Left ventricle myocardium inferior (tissue), 1 donor: ENCODE measurements around the gene MS4A15. TPM values are rescaled to one million over a fixed set of nuclear protein-coding genes. Genes with fewer than 3 reads are reported as not detected.
"Not testable (repeated sequence)": the region's sequence is repeated elsewhere in the genome, so short reads cannot be mapped to it uniquely, and the experiment has no call there.

Source experiments
- DNase-seq: peaks from one replicate; pipeline ENCODE4 v3.0.0-alpha.2; 2020
- H3K27ac ChIP-seq: fragments of 200-600 bp; replicated peaks from 2 replicates; pipeline ENCODE4 v1.8.0; 2021
- H3K27me3 ChIP-seq: fragments of 200-600 bp; 2 replicates; pipeline ENCODE4 v1.8.0; 2021; ENCODE audit warnings: low read depth
- H3K36me3 ChIP-seq: fragments of 200-600 bp; 2 replicates; pipeline ENCODE4 v1.8.0; 2021
- H3K4me1 ChIP-seq: fragments of 200-600 bp; 2 replicates; pipeline ENCODE4 v1.8.0; 2021
- H3K4me3 ChIP-seq: fragments of 200-600 bp; 2 replicates; pipeline ENCODE4 v1.8.0; 2021; ENCODE audit warnings: mild to moderate bottlenecking, moderate library complexity
- H3K9me3 ChIP-seq: fragments of 200-600 bp; replicated peaks from 2 replicates; pipeline ENCODE4 v1.8.0; 2021
- intact Hi-C: fragments of 100-400 bp; cut with micrococcal nuclease; formaldehyde crosslinking; loops from one replicate; pipeline ENCODE4 v1.11.0; 2022
- total RNA-seq: library from RNA; stranded (reverse); fragmentation: NEBNext Ultra II Directional; extraction: Animal tissue kit (Norgen Biotek cat#: 25700); gene quantifications from one replicate; pipeline ENCODE4 v1.2.1, GENCODE V29; 2021
- TF ChIP-seq, protein P1 (sequence below): fragments of 200-600 bp; IDR thresholded peaks from 2 replicates; pipeline ENCODE4 v1.8.0; 2021; ENCODE audit warnings: antibody characterized with exemption, mild to moderate bottlenecking, borderline replicate concordance
- donor health status: DM: no; HTN: yes; CAD: no; lungs with severe emphysema.

MS4A15 gene
- total RNA-seq, 1 donor from 2014 or later = not detected

DNA sequence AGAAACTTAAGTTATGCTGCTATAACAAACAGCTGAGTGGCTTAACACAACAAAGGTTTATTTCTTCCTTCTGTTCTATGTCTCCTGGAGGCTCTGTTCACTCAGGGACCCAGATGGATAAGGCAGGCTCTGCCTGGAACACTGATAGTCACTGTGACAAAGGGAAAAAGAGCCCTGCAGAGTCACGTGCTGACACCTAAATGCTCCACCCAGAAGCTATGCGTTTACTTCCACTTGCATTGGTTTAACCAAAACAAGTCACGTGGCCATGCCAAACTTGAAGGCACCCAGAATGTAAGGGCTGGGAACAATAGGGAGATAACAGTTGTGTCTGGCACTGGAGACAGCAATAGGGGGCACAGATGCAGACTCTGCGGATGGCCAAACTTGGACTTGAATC lies 3.4 kb upstream of the MS4A15 start:
- H3K36me3 ChIP-seq = no peaks in the 10 kb centered on the region
- no peak for DNase-seq
- H3K27ac ChIP-seq = no peak overlapping the region
- H3K4me3 ChIP-seq = no peak overlapping the region
- no peaks in the 10 kb centered on the region for H3K4me1 ChIP-seq
- TF ChIP-seq, protein P1, sequence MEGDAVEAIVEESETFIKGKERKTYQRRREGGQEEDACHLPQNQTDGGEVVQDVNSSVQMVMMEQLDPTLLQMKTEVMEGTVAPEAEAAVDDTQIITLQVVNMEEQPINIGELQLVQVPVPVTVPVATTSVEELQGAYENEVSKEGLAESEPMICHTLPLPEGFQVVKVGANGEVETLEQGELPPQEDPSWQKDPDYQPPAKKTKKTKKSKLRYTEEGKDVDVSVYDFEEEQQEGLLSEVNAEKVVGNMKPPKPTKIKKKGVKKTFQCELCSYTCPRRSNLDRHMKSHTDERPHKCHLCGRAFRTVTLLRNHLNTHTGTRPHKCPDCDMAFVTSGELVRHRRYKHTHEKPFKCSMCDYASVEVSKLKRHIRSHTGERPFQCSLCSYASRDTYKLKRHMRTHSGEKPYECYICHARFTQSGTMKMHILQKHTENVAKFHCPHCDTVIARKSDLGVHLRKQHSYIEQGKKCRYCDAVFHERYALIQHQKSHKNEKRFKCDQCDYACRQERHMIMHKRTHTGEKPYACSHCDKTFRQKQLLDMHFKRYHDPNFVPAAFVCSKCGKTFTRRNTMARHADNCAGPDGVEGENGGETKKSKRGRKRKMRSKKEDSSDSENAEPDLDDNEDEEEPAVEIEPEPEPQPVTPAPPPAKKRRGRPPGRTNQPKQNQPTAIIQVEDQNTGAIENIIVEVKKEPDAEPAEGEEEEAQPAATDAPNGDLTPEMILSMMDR = no peak
- intact Hi-C loops = no loop called here
- H3K9me3 ChIP-seq = no peaks in the 10 kb centered on the region
- H3K27me3 ChIP-seq = peaks cover 97% of the 10 kb centered on the region

DNA sequence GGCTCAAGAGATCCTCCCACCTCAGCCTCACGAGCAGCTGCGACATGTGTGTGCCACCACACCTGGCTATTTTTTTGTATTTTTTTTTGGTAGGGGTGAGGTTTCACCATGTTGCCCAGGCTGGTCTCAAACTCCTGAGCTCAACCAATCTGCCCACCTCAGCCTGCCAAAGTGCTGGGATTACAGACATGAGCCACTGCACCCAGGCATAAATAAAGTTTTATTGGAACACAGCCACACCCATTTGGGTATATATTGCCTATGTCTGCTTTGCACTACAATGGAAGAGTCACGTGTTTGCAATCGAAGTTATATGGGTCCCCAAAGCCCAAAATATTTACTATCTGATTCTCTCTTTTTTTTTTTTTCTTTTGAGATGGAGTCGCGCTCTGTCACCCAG lies 1.8 kb upstream of the MS4A15 start:
- H3K27ac ChIP-seq = no peak overlapping the region

DNA sequence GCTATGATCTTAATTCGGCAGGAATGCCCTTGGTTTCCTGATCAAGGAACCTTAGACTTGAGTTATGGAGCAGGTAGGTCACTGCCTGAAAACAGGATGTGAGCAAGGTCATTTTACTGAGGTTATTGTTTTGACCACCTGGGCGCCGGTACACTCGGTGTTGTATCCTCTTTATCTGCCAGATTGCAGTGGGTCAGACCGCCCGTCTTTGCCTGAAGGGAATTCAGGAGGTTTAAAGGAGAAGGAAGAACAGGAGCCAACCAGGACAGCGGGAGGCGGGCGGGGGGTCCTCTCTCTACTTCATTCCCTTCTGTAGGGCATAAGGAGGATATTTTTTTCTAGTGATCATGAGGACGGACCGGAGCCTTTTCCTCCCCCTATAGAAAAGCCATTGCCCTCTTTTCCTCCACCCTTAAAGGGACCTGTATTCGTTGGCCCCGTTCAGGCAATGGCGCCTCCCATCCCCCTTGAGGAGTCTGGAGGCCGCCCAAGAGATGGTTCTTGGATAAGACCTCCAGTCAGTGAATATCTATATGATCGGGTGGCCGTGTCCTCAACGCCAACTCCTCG lies 649 bp downstream of the MS4A15 start:
- Histone ChIP-seq H3K36me3 (no peaks in the 10 kb centered on the region), H3K27me3 (peaks cover 98% of the 10 kb centered on the region), H3K27ac (no peak overlapping the region), H3K4me3 (no peak overlapping the region), H3K4me1 (peaks cover 3% of the 10 kb centered on the region), H3K9me3 (no peaks in the 10 kb centered on the region)
- no peak for DNase-seq
- intact Hi-C loops = no loop called here
- TF ChIP-seq, protein P1 = no peak

More for the DNA sequence above, 1.8 kb upstream of the MS4A15 start:
- Histone ChIP-seq H3K4me3 (no peak overlapping the region), H3K9me3 (no peaks in the 10 kb centered on the region), H3K4me1 (peaks cover 3% of the 10 kb centered on the region), H3K27me3 (peaks cover 99% of the 10 kb centered on the region), H3K36me3 (no peaks in the 10 kb centered on the region)
- DNase-seq = no peak
- TF ChIP-seq, protein P1 = no peak
- intact Hi-C loops = no loop called here

DNA sequence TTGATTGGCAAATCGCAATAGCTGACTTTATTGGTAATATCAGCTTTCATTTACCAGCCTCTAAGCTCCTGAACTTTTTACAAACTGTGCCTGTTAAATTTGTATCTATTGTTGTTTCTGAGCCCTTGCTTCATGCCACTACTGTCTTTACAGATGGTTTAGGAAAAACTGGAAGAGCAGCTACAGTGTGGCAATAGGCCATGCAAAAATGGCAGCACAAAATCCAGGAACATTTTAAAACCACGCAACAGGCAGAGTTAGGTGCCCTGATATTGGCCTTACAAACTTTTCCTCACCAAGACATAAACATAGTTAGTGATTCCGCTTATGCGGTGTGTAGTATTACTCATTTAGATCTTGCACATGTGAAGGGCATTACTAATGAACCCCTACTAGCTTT lies 2.0 kb downstream of the MS4A15 start:
- intact Hi-C loops, H3K27ac ChIP-seq, H3K9me3 ChIP-seq, DNase-seq, H3K4me1 ChIP-seq, H3K4me3 ChIP-seq, H3K36me3 ChIP-seq: not testable (repeated sequence)
- H3K27me3 ChIP-seq = peaks cover 98% of the 10 kb centered on the region

DNA sequence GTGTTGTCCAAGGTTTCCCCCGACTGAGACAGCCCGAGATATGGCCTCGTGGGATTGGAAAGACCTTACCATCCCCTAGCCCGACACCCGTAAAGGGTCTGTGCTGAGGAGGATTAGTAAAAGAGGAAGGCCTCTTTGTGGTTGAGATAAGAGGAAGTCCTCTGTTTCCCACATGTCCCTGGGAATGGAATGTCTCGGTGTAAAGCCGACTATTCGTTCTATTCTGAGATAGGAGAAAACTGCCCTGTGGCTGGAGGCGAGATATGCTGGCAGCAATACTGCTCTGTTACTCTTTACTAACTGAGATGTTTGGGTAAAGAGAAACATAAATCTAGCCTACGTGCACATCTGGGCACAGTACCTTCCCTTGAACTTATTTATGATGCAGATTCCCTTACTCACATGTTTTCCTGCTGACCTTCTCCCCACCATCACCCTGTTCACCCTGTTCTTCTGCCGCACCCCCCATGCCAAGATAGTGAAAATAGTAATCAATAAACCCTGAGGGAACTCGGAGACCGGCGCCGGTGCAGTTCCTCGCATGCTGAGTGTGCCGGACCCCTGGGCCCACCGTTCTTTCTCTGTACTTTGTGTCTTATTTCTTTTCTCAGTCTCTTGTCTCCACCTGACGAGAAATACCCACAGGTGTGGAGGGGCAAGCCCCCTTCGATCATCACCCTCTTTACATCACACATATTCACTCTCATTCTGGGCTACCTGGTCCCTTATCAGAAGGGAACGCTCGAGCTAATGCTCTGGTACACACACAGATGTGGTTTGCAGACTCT lies 3.0 kb downstream of the MS4A15 start:
- H3K4me3 ChIP-seq, H3K36me3 ChIP-seq, intact Hi-C loops, H3K4me1 ChIP-seq, DNase-seq, H3K9me3 ChIP-seq, H3K27ac ChIP-seq: not testable (repeated sequence)
- peaks cover 98% of the 10 kb centered on the region for H3K27me3 ChIP-seq

DNA sequence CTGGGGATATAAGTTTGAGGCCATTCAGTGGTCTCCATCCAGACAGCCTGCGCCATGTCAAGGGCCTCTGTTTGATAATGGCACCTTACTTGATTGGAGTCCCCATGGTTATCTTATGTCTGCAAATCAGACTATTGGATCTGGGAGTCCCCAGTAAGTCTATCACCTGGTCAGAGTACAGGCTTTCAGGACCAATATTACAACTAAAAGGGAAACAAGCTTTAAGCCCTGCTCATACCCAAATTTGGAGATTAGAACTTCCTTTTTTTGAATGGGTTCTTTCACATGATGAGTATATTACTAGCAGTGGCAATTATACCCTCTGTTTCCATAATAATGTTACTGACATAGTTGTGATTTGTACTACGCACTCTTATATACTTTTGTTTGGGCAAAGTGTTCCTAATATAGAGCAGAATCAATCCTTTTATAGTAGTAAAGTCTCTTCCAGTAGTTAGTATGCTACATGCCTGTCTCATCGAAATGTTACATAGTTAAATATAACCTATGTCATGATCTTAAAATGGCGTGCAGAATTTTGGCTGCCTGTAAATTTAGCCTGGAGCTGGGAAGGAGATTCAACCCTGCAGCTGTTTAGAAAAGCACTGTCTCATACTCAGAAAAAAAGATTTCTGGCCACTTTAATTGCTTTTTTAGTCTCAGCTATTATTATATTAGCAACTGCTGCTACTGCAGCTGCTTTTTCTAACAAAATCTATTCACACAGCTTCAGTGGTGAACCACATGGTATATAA lies 4.9 kb downstream of the MS4A15 start:
- DNase-seq = no peak
- Histone ChIP-seq H3K27ac (no peak overlapping the region), H3K36me3 (no peaks in the 10 kb centered on the region), H3K9me3 (no peaks in the 10 kb centered on the region), H3K4me1 (peaks cover 3% of the 10 kb centered on the region), H3K27me3 (peaks cover 98% of the 10 kb centered on the region), H3K4me3 (no peak overlapping the region)
- TF ChIP-seq, protein P1 = no peak
- intact Hi-C loops = no loop called here
